B cell (primary cell): ENCODE data around the gene DOCK4. TPM values are rescaled to one million over a fixed set of nuclear protein-coding genes. Genes with fewer than 3 reads are reported as not detected.

Experiments
- ATAC-seq: fragments of 200-7000 bp; cut with Tn5 transposase; one replicate; pipeline ENCODE4 v1.10.0; 2021; ENCODE audit warnings: low read depth, mild to moderate bottlenecking, moderate number of reproducible peaks, moderate library complexity
- CTCF ChIA-PET: fragments of 350-600 bp; sonication (Branson Sonifier 250); formaldehyde crosslinking; loops from one replicate; lab custom pipeline; 2021; ENCODE audit warnings: antibody characterized with exemption, inconsistent platforms; lab: Charles Lee
- POLR2A ChIA-PET: fragments of 350-600 bp; sonication (Branson Sonifier 250); formaldehyde crosslinking; loops from one replicate; lab custom pipeline; 2021; ENCODE audit warnings: antibody characterized with exemption; lab: Charles Lee
- DNase-seq: peaks from one replicate; pipeline ENCODE4 v3.0.0; 2013
- H2AFZ ChIP-seq: 2 replicates; pipeline ENCODE4 v1.6.1; 2012; ENCODE audit warnings: mild to moderate bottlenecking, low read depth, low read length; ENCODE audit not compliant: insufficient read depth, poor library complexity, severe bottlenecking
- H3K27ac ChIP-seq, 2 donors: 1 replicate in 1 of 2; 2 replicates in 1 of 2; pipeline ENCODE4 v1.5.1; 2012 to 2013; ENCODE audit warnings: low read length in 2 of 2, mild to moderate bottlenecking in 2 of 2, moderate library complexity in 1 of 2
- H3K27me3 ChIP-seq, 4 experiments: fragments of 200-600 bp in 1 of 4; sonication (generic) in 1 of 4; replicated peaks in 1 of 4; 1 replicate in 2 of 4; 2 replicates in 2 of 4; pipeline versions ENCODE4 v1.6.1 to v1.7.0; 2013 to 2016; ENCODE audit warnings: low read length in 3 of 4, mild to moderate bottlenecking in 2 of 4, mixed read lengths in 1 of 4, moderate library complexity in 1 of 4; ENCODE audit not compliant: insufficient read depth in 4 of 4, control insufficient read depth in 3 of 4; ENCODE audit errors: control extremely low read depth in 1 of 4
- H3K36me3 ChIP-seq, 2 experiments: replicated peaks in 1 of 2; 1 replicate in 1 of 2; 2 replicates in 1 of 2; pipeline versions ENCODE4 v1.6.1 to v1.7.1; 2013; ENCODE audit warnings: low read length in 1 of 2; ENCODE audit not compliant: insufficient read depth in 2 of 2, control insufficient read depth in 1 of 2; ENCODE audit errors: control extremely low read depth in 1 of 2, extremely low read depth in 1 of 2
- H3K4me1 ChIP-seq, 2 donors: fragments of 200-600 bp in 1 of 2; sonication (generic) in 1 of 2; 1 replicate in 1 of 2; 2 replicates in 1 of 2; pipeline versions ENCODE4 v1.5.1 to v1.6.1; 2013 to 2017; ENCODE audit warnings: low read length in 2 of 2; ENCODE audit not compliant: control insufficient read depth in 2 of 2, insufficient read depth in 2 of 2
- H3K4me2 ChIP-seq: replicated peaks from 2 replicates; pipeline ENCODE3; 2012; ENCODE audit warnings: mild to moderate bottlenecking, low read depth, low read length; ENCODE audit not compliant: poor library complexity, severe bottlenecking
- H3K4me3 ChIP-seq, 5 experiments: fragments of 200-600 bp in 1 of 5; sonication (generic) in 1 of 5; 1 replicate in 3 of 5; 2 replicates in 2 of 5; pipeline versions ENCODE4 v1.5.1 to v1.7.0; 2011 to 2016; ENCODE audit warnings: low read length in 4 of 5, mild to moderate bottlenecking in 4 of 5, low read depth in 2 of 5, control low read depth in 1 of 5, moderate library complexity in 1 of 5; ENCODE audit not compliant: insufficient read depth in 1 of 5; ENCODE audit errors: control extremely low read depth in 1 of 5, extremely low read depth in 1 of 5
- H3K79me2 ChIP-seq: fragments of 200-600 bp; sonication (generic); one replicate; pipeline ENCODE4 v1.6.0; 2016; ENCODE audit warnings: low read length; ENCODE audit not compliant: control insufficient read depth, insufficient read depth
- H3K9ac ChIP-seq: fragments of 200-600 bp; sonication (generic); 2 replicates; pipeline ENCODE4 v1.6.1; 2017; ENCODE audit warnings: mild to moderate bottlenecking, low read length, moderate library complexity
- H3K9me3 ChIP-seq, 3 donors: one replicate each; pipeline versions ENCODE4 v1.6.1 to v1.7.1; 2013; ENCODE audit warnings: low read length in 2 of 3; ENCODE audit not compliant: control insufficient read depth in 2 of 3, insufficient read depth in 1 of 3; ENCODE audit errors: control extremely low read depth in 1 of 3
- H4K20me1 ChIP-seq: 2 replicates; pipeline ENCODE4 v1.6.0; 2012; ENCODE audit warnings: mild to moderate bottlenecking, low read length; ENCODE audit not compliant: insufficient read depth, control insufficient read depth, poor library complexity, severe bottlenecking
- H3K27ac Mint-ChIP-seq: one replicate; pipeline ENCODE4 v1.8.0; 2021; ENCODE audit warnings: mixed read lengths
- H3K27me3 Mint-ChIP-seq: one replicate; pipeline ENCODE4 v1.8.0; 2021; ENCODE audit warnings: mixed read lengths
- H3K4me1 Mint-ChIP-seq: one replicate; pipeline ENCODE4 v1.8.0; 2021; ENCODE audit warnings: mixed read lengths
- H3K4me3 Mint-ChIP-seq: one replicate; pipeline ENCODE4 v1.8.0; 2021; ENCODE audit warnings: mixed read lengths
- H3K9me3 Mint-ChIP-seq: one replicate; pipeline ENCODE4 v1.8.0; 2022; ENCODE audit warnings: mixed read lengths; ENCODE audit not compliant: insufficient read depth
- EZH2 ChIP-seq: IDR thresholded peaks from 2 replicates; pipeline ENCODE4 v1.6.1; 2012; ENCODE audit warnings: borderline replicate concordance, low read depth, mild to moderate bottlenecking, moderate library complexity, low read length; ENCODE audit not compliant: insufficient read depth, poor library complexity, severe bottlenecking
- WGBS: methylation state at CpG from one replicate; pipeline ENCODE4 v1.1.5; 2013; ENCODE audit warnings: missing lambda C conversion rate; ENCODE audit not compliant: insufficient coverage; 5-methylcytosine and 5-hydroxymethylcytosine counted together
- intact Hi-C: fragments of 100-400 bp; cut with micrococcal nuclease; formaldehyde crosslinking; loops from one replicate; pipeline ENCODE4 v1.10.0; 2022
- polyA plus RNA-seq: library from polyadenylated mRNA; depleted of rRNA; stranded (reverse); fragments of >200 nt; gene quantifications from 2 replicates; pipeline ENCODE4 v1.2.3, GENCODE V29; 2012
- total RNA-seq, 2 donors: library from RNA; stranded (reverse); fragments of 120-200 nt in 1 of 2; gene quantifications; 1 replicate in 1 of 2; 2 replicates in 1 of 2; pipeline versions ENCODE4 v1.2.3 to v1.2.4, GENCODE V29; 2013 to 2022
- TF ChIP-seq, protein P1 (sequence below): fragments of 200-600 bp; IDR thresholded peaks from one replicate; pipeline ENCODE4 v1.8.0; 2022; ENCODE audit warnings: antibody characterized with exemption, mild to moderate bottlenecking

The DOCK4 gene
- total and polyA plus RNA-seq, 2 donors (not counting 1 experiment from before 2014, with no cell fraction given) = 0.03 to 4.1 TPM

DNA sequence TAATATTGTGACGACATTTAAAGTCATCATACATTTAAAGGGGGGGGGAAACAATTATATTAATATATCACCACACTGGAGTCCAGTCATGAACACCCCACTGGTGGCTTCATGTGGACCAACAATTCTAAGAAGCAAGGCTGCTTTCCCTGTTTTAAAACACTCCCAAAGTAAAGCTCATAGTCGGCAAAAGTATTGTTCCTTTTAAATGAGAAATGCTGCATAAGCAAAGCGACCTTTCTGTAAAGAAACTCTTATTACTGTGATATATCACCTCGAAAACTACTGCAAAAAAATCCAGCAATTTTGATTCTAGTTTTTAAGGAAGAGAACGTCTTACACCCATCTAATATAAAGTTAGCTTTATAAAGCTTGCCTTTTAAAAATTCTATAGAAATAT is 112.8 kb downstream of the DOCK4 start:
- H3K4me1 ChIP-seq = no peaks in the 10 kb centered on the region
- Mint-ChIP-seq H3K27ac (no peak overlapping the region), H3K27me3 (no peaks in the 10 kb centered on the region), H3K4me1 (no peaks in the 10 kb centered on the region), H3K9me3 (no peaks in the 10 kb centered on the region), H3K4me3 (no peak overlapping the region)
- intact Hi-C loops = no loop called here
- H4K20me1 ChIP-seq = no peaks in the 10 kb centered on the region
- TF ChIP-seq, protein P1, sequence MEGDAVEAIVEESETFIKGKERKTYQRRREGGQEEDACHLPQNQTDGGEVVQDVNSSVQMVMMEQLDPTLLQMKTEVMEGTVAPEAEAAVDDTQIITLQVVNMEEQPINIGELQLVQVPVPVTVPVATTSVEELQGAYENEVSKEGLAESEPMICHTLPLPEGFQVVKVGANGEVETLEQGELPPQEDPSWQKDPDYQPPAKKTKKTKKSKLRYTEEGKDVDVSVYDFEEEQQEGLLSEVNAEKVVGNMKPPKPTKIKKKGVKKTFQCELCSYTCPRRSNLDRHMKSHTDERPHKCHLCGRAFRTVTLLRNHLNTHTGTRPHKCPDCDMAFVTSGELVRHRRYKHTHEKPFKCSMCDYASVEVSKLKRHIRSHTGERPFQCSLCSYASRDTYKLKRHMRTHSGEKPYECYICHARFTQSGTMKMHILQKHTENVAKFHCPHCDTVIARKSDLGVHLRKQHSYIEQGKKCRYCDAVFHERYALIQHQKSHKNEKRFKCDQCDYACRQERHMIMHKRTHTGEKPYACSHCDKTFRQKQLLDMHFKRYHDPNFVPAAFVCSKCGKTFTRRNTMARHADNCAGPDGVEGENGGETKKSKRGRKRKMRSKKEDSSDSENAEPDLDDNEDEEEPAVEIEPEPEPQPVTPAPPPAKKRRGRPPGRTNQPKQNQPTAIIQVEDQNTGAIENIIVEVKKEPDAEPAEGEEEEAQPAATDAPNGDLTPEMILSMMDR = no peak
- TF ChIP-seq EZH2 = no peak
- no peak overlapping the region for H3K4me3 ChIP-seq
- H3K36me3 ChIP-seq = no peaks in the 10 kb centered on the region
- WGBS = no CpG with 5 or more reads among the region's 5 CpGs
- H3K79me2 ChIP-seq = no peaks in the 10 kb centered on the region
- H3K9me3 ChIP-seq = no peaks in the 10 kb centered on the region
- no peak overlapping the region for H3K4me2 ChIP-seq
- H3K27me3 ChIP-seq = no peaks in the 10 kb centered on the region
- no peak overlapping the region for H3K27ac ChIP-seq
- H3K9ac ChIP-seq = no peak overlapping the region
- CTCF ChIA-PET = interaction anchor here (0.7 kb wide), 1 partner anchor 14 kb away, joined by 4 read pairs; no protein-coding TSS in a partner anchor
- POLR2A ChIA-PET = no interaction called here
- DNase-seq = no peak
- ATAC-seq = no peak
- H2AFZ ChIP-seq = no peak overlapping the region

DNA sequence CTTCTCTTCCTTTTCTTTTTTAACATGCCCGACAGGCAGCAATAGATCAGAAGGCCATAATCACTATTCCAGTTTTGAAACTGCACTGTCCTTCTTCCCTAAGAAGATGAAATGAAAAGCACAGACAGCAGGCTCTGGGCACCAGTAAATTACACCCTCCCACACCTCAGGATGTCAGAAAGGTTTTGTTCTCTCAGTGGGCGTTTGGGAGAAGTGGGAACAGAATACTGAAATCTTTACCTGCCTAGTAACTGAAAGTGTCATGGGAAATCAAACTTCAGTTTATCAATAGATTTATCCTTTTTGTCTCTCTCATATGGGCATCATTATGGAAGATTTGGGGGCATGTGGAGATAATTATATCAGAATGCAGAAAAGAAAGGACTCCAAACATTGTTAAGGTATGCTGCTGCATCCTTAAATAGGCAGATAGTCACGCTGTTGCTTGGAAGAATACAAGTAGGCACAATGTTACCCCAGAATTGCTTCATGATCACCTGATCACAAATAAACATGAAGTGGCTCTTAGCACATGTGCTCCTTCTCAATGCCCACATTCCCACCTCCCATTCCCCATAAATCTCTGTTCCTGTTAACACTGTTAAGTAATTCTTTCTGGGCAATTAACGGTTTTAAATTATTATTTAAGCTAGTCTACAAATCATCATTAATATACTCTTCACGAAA is 113.3 kb downstream of the DOCK4 start:
- Histone ChIP-seq H2AFZ (no peak overlapping the region), H3K9me3 (no peaks in the 10 kb centered on the region), H3K4me3 (no peak overlapping the region), H3K27ac (no peak overlapping the region), H3K27me3 (no peaks in the 10 kb centered on the region), H3K79me2 (no peaks in the 10 kb centered on the region), H3K9ac (no peak overlapping the region), H3K36me3 (no peaks in the 10 kb centered on the region), H3K4me2 (no peak overlapping the region), H4K20me1 (no peaks in the 10 kb centered on the region), H3K4me1 (no peaks in the 10 kb centered on the region)
- POLR2A ChIA-PET = no interaction called here
- DNase-seq = no peak
- ATAC-seq = no peak
- TF ChIP-seq EZH2 = no peak
- TF ChIP-seq, protein P1 = no peak
- 100% methylated on average over 2 of the region's 5 CpGs for WGBS
- no peak overlapping the region for H3K27ac Mint-ChIP-seq
- intact Hi-C loops = no loop called here
- CTCF ChIA-PET = no interaction called here
- no peaks in the 10 kb centered on the region for H3K4me1 Mint-ChIP-seq
- no peaks in the 10 kb centered on the region for H3K9me3 Mint-ChIP-seq
- no peak overlapping the region for H3K4me3 Mint-ChIP-seq
- no peaks in the 10 kb centered on the region for H3K27me3 Mint-ChIP-seq
